ENCODE data around the gene ASIC3.
A peak's percentile ranks its signal among the peaks of the same experiment; 100 is the strongest.
"Not testable (repeated sequence)": the region's sequence is repeated elsewhere in the genome, so short reads cannot be mapped to it uniquely, and the experiment has no call there.

The ASIC3 gene

DNA sequence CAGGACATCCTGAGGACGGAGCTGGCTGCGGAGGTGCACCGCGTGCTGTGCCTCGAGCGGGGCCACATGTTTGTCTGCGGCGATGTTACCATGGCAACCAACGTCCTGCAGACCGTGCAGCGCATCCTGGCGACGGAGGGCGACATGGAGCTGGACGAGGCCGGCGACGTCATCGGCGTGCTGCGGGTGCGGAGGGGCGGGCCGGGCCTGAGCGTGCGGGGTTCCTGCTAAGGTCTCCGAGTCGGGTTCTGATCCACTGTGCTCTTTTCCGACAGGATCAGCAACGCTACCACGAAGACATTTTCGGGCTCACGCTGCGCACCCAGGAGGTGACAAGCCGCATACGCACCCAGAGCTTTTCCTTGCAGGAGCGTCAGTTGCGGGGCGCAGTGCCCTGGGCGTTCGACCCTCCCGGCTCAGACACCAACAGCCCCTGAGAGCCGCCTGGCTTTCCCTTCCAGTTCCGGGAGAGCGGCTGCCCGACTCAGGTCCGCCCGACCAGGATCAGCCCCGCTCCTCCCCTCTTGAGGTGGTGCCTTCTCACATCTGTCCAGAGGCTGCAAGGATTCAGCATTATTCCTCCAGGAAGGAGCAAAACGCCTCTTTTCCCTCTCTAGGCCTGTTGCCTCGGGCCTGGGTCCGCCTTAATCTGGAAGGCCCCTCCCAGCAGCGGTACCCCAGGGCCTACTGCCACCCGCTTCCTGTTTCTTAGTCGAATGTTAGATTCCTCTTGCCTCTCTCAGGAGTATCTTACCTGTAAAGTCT is 34.4 kb upstream of the ASIC3 start:
- peak; percentile 74 for DNase-seq (ENCODE audit: low read depth)

DNA sequence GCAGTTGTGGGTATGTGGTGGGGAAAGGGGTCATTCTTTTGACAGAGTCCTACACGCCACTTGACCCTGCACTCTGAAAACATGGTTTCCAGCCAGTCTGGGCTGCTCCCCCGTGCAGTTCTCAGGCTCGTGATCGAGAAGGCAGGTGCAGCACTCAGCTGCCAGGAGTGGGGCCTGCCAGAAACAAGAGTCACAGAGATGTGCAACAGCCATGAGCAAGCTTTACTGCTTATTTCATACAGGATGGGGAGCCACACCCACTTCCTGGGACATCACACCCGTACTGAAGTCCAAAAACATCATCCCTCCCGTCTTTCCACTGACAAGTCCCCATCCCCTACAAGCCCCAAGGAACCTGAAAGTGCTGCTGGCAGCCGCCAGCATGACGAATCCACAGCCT is 33.4 kb upstream of the ASIC3 start:
- no peak for DNase-seq (ENCODE audit: low read depth)

DNA sequence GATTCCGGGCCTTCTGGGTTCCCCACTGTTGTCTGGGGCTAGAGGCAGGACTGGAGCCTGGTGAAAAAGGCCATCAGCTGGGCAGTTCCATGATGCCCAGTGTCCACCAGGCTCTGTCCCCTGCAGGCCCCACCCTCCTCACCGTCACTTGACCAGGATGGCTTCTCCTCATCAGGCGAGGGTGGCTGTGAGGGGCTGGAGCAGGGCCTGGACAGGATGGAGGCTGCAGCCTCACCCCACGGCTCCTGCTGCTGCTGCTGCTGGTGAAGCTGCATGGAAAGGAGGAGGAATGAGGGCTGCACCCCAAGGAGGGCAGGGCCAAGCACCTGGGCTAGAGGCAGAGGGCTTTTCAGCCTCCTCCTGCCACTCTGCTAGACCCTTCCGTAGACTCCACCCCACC is 32.4 kb upstream of the ASIC3 start:
- DNase-seq (ENCODE audit: low read depth): no peak

DNA sequence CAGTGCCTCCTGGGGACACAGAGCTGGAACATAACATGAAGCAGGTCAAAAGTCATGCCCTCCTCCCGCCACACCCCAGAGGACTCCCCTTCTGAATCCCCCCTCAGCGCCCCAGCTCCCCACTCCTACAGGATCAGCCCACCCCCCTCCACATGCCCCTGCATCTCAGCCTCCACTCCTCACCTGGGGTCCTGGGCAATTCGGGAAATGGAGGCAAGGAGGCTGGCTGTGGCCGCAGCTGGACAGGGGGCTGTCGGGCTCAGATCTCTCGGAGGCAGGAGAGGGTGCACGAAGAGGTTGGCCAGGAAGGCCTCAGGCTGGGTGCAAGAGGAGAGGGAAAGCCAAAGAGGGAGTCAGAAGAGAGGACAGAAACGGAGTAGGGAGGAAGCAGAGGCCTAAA is 31.8 kb upstream of the ASIC3 start:
- DNase-seq (ENCODE audit: low read depth): no peak

DNA sequence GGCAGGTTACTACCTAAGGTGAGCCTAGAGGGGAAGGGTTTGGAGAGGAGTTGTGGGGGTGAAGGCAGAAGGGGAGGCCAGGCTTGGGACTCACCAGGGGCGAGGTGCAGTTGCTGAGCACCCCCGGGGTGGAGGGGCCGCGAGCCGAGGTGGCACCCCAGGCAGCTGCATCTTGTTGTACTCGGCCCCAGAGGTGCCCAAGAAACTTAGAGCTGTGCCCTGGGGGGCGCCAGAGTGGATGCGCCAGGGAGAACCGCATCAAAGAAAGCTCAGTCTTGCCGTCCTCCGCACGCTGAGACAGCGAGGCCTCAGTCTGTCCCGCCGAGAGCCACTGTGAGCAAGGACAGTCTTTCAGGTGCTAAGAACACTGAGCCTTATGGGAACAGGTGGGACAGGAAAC is 31.4 kb upstream of the ASIC3 start:
- no peak for DNase-seq (ENCODE audit: low read depth)

DNA sequence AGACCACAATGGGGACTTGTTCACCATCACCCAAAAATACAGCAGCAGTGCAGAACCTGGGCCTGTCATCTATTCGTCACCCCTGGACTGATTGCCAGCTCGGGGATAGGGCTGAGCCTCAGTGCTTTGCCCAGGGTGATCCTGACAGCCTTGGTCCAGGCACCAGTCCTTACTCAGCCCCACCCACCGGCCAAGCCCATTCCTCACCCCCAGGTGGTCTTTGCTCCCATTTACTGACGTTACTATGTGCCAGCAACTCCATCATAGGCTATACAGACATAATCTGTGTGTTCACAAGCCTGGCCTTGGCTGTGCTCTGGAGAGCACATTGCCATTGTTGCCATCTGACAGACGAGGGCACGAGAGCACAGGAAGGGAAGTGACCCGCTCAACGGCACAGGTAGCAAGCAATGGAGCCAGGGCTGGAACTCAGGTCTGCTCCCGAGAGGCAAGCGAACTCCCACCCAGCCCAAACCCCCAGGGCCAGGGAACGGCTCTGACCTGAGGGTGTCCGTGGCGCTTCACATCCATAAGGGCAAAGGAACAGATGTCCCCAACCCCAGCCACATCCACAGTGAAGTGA is 30.9 kb upstream of the ASIC3 start:
- no peak for DNase-seq (ENCODE audit: low read depth)

DNA sequence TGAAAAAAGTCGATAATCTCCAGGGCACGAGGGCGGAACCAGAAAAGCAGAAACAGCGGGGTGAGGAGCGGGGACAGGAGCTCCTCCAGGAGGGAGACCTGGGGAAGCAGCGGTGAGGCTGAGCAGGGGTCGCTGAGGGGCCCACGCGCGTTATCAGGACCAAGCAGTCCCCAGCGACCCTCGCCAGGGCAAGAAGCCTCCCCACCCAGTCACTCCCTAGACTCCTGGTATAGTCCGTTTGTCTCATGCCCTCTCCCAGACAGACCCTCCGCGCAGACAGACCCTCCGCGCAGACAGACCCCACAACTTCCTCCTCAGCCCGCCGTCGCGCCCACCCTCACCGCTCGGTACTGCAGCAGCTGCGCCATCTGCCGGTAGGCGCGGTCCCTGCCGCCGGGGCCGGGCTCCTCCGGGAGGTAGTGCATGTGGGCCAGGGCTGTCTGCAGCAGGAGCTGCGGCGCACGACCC is 30.3 kb upstream of the ASIC3 start:
- peak; percentile 68 for DNase-seq (ENCODE audit: low read depth)

DNA sequence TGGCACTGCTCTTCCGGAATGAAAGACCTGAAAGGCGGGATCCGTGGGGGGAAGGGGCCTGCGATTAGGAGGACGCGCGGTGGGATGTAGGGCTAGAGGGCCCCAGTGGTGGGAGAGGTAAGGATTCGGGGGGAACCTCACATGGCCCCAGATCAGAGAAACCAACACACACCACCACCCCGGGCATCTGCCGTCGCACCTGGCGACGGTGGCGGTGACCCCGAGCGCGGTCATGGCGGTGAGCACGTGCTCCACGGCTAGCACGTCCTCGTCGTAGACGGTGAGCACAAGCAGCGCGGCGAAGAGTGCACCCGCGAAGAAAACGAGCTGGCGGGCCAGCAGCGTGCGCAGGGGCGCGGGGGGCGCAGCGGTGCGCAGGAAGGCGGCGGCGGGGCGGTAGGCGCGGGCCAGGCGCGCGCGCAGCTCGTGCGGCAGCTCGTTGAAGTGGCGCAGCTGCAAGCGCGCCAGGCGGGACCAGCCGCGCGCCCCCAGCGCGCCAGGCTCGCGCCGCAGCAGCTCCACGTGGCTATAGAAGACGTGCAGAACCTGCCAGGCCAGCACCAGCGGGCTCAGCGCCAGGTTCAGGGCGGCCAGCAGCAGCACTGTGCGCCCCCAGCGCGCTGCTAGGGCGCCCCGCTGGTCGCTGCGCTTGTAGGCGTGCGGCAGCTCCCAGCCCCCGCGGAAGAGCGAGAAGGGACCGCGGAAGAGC is 29.8 kb upstream of the ASIC3 start:
- no peak for DNase-seq (ENCODE audit: low read depth)

DNA sequence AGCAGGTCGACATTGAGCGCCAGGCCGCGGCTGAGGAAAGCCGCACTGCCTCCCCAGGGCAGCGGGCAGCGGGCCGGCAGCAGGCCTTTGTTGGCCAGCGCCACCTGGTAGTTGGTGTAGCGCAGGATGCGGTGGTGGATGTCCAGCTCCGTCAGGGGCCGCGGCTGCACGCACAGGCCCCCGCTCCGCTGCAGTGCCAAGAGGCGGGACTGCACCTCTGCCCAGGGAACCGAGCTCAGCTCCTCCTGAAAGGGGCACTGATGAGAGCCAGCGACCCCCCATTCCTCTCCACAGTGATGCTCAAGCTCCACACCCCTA is 29.2 kb upstream of the ASIC3 start:
- DNase-seq (ENCODE audit: low read depth): no peak

DNA sequence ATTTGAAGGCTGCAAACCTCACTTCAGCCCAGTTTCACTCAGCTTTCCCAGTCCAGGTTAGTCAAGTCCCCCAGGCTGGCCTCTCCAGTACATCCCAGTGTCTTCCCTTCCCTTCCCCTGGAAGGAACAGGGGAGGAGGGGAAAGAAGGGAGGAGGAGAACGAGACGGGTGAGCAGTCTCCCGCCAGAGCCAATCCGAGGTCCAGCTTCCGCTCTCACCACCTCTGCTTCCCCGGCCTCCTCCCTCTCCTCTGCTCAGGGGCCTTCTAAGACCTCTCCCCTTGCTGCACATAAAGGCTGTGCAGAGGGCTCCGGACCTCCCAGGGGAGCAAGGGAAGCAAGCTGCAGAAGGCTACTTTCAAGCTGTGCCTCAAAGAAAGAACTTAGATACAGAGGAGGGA is 28.1 kb upstream of the ASIC3 start:
- DNase-seq (ENCODE audit: low read depth): no peak

DNA sequence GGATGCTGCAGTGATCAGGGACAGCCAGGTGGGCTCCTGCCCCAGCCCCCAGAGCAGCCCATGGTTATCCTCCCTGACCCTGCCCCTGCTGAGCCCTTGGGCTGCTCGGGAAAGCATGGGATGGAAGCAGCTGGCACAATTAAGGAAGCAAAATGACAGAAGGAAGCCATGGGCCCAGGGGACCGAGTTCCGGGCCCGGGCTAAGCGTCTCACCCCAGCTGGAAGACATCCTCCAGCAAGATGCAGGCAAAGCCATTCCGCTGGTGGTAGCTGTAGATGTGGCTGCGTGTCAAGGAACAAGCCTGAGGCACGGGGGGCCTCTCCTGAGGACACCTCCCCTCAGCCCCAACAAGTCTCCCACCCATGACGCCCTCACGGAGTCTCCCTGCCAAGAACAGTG is 25.1 kb upstream of the ASIC3 start:
- no peak for DNase-seq (ENCODE audit: low read depth)

DNA sequence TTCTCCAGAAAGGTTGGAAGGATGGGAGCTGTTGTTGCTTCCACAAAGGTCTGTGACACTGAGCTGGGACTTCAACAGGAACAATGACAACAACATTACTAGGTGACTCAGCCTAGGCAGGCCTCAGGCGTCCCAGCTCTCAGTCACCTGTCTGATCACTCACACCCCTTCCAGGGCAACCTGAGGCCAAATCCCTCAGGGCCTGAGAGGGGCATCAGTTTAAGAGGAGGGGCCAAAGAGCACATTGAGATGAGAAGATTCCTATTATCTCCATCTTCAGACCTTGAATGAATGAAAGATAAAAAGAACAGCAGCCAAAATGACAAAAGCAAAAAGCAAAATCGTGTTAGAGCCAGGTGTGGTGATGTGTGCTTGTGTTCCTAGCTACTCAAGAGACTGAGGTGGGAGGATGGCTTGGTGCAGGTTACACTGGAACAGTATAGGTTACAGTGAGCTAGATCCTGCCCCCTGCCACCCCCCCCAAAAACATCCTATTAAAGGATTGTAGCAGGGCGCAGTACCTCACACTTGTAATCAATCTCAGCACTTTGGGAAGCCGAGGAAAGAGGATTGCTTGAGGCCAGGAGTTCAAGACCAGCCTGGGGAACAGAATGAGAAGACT is 23.8 kb upstream of the ASIC3 start, which contains the start of gene ATG9B:
ATG9B (minus strand) TSS at position 60 of the 622 bp plus-strand sequence. CDS start 71 bp downstream, outside the sequence.
- DNase-seq (ENCODE audit: low read depth): no peak

DNA sequence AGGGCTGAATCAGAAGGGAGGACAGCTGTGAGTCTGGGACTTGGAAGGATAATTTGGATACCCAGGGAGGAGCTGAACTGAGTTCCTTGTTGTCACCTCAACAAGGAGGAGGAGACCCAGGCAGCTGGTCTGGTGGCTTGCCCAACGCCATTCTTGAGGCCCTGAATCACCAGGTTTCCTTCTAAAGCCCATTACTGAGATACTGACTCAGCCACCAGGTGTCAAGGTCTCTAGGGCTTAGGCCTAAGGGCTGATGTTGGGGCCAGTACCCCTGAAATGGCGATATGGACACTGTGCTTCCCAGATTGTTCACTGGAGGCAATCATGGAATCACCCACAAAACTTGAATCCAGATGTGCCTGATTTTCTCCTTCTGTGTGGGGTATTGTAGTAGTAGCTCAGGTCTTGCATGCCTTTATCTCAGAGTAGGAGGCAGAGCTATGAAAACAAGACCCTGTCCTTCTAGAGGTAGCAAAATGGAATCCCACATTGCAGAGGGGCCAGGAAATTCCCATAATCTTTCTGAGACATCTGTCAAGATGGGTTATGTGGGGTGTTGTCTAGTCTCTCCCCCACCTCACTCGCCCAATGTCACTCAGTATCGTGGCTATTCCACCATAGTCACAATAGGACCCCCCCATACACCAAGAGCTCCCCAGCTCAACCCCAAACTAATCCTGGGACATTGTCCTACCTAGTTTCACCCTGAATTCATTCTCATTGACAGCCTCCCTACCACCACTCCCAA is 22.2 kb upstream of the ASIC3 start:
- DNase-seq (ENCODE audit: low read depth): no peak

DNA sequence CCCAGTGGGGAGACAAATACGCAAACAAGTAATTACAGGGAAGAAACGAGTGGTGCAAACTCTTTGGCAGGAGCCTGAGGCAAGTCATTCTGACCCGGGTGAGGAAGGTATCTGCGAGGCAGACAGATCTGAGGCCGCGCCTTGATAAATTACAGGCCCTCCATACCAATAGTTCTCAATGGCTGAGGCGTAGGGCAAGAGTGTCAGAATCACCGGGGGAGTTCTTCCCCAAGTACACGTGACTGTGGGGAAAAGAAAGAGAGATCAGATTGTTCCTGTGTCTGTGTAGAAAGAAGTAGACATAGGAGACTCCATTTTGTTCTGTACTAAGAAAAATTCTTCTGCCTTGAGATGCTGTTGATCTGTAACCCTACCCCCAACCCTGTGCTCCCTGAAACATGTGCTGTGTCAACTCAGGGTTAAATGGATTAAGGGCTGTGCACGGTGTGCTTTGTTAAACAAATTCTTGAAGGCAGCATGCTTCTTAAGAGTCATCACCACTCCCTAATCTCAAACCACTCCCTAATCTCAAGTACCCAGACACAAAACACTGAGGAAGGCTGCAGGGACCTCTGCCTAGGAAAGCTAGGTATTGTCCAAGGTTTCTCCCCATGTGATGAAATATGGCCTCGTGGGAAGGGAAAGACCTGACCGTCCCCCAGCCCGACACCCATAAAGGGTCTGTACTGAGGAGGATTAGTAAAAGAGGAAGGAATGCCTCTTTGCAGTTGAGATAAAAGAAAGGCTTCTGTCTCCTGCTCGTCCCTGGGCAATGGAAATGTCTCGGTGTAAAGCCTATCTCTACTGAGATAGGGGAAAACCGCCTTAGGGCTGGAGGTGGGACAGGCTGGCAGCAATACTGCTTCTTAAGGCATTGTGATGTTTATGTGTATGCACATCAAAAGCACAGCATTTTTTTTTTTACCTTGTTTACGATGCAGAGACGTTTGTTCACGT is 21.3 kb upstream of the ASIC3 start:
- DNase-seq (ENCODE audit: low read depth): not testable (repeated sequence)

DNA sequence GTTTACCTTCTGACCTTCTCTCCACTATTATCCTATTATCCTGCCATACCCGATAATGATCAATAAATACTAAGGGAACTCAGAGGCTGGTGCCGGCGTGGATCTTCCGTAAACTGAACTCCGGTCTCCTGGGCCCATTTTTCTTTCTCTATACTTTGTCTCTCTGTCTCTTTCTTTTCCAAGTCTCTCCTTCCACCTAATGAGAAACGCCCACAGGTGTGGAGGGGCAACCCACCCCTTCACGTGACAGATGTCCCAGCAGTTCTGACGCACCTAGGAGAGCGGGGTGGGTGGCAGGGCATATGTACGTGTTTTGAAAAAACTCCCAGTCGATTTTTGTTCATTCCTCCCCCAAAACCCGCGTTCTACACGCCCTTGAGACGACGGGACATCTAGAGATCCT is 20.6 kb upstream of the ASIC3 start:
- not testable (repeated sequence) for DNase-seq (ENCODE audit: low read depth)

DNA sequence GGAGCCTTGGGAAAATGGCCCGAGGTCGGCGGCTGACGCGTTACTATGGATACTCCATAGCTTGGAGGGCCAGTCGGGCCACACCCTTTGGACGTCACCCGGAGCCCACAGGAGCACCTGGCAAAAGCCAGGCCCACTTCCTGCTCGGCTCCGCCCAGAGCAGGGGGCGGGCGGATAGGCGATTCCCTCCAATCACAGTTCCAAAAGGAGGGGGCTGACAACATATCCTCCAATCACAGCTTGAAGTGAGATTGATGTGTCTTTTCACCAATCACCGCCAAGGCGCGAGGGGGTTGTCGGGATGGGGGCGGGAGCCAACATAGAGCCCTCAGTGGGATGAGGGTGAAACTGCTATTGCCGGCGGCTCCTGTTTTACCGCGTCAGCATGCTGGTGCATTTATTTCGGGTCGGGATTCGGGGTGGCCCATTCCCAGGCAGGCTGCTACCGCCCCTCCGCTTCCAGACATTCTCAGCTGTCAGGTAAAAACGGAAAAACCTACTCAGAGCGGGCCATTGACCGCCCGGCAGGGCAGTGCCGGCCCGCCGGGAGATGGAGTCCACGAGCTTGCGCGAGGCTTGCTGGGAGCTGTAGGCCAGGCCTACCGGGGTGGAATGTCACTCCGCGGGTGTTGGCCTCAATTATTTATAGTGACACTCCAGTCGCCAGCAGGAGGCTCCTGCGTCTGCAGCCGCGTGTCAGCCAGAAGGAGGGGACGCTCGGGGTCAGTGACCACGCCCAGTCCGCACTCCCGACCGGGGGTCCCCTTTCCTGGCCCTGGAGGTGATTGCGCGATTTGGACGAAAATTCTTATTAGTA is 20.0 kb upstream of the ASIC3 start, which contains the start of gene ABCB8:
ABCB8 (plus strand) TSS at position 320 of the 817 bp plus-strand sequence; CDS start at position 386, 66 bp downstream.
- peak; percentile 96 for DNase-seq (ENCODE audit: low read depth)

DNA sequence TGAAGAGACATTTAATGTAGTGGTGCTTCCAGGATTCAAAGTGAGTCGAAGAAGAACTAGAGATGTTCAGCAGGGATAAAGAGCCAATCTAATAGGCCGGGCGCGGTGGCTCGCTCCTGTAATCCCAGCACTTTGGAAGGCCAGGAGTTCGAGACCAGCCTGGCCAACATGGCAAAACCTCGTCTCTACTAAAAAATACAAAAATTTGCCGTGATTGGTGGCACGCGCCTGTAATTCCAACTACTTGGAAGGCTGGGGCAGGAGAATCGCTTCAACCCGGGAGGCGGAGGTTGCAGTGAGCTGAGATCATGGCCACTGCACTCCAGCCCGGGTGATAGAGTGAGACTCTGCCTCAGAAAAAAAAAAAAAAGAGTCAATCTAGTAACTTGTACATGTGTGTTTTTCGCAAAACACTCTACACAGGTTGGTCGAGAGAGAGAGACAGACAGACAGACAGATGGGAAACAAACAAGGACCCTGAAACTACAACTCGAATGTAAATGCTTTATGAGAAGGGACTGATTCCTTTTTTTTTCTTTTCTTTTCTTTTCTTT is 19.3 kb upstream of the ASIC3 start:
- DNase-seq (ENCODE audit: low read depth): no peak

DNA sequence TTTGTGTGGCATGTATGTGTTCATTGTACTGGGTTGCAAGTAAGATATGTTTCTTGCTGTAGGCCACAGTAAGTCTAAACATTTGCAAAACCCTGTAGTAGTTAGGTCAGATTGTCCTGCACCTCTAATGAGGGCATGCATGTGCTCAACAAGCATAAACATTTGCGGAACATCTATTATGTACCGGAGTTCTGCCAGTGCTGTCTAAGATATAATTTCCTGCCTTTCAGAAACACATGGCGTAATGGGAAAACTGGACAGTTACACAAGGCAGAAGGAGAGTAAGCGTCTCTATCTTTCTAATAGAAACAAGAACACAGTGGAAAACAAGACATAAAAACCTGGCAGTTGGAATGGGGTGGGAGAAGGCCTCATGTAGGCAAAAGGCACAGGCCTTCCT is 17.3 kb upstream of the ASIC3 start:
- DNase-seq (ENCODE audit: low read depth): no peak

Measured in activated gamma-delta T cell treated with anti-CD3 and anti-CD28 coated beads, Interleukin-2, amount 50 U/mL, for 16 hours (primary cell).